ENCODE measurements around the gene GPR83. TPM values are rescaled to one million over a fixed set of nuclear protein-coding genes. Genes with fewer than 3 reads are reported as not detected.

GPR83 gene
- total RNA-seq (2014; rRNA removed; shearing (Covaris generic)): 0.26 and 0.38 TPM in 2 replicates

DNA sequence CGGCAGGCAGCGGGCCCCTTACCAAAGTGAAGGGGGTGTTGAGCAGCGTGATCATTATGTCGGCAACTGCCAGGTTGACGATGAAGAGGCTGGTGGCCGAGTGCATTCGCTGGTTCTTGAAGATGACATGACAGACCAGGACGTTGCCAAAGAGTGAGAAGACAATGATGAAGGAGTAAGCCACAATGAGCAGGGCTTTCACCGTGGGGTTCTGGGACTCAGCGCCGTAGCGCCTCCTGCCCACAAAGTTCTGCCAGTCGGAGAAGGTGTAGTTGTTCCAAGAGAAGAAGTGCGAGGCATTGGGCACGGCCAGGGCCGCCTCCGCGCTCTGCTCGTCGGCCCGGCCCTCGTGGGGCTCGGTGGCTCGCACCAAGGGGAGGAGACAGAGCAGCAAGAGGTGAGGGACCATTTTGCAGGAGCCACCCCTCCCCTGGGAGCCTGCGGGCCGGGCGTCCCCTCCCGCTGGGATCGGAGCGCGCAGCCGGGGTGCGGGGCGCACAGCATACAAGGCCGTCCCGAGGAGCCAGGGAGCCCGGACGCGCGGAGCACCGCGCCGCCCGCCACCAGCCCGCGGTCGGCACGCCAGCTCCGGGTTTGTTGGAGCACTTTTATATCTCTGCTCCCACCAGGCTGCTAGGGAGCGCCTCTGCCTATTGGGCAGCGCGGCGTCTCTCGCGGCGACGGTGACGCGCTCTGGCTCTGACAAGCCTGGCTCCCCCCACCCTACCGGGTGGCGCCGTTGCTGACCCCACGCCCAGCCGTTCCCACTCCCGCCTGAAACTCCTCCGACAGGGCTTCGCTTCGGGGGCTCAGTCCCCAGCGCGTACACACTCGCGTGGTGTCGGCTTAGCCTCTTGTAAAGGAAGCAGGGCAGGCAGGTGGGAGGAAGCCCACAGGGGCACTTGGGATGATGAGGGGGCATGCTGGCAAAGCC is at the start of gene GPR83:
GPR83 (minus strand) TSS at position 581 of the 934 bp plus-strand sequence; CDS start at position 409, 172 bp downstream.
- Histone ChIP-seq H3K4me3 (ENCODE audit: insufficient read depth, low read depth, low read length) (peak within 1 kb of the TSS; percentile 56), H3K27me3 (ENCODE audit: control insufficient read depth, insufficient read depth, low read length) (peaks cover 34% of the 10 kb centered on the region), H3K36me3 (replicated peaks; ENCODE audit: control insufficient read depth, insufficient read depth, low read length) (no peaks in the 10 kb centered on the region)
- peak; percentile 85 for DNase-seq

DNA sequence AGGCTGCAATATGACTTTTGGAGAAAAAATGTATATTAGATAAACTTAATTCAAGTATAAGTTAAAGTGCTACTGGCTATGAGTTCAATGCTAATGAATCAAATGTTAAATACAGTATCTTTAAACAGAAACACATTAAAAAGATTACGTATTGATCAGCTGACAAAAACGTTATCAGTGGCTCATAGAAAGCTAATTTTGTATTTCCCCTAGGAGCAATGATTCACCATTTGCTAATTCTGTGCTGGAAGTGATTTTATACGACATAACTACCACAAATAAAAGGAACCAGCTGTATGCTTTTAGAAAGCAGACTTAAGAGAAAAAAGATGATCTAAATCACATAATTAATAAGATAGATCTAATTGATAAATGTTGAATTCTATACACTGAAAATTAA is 48.8 kb upstream of the GPR83 start:
- no peak for DNase-seq
- H3K36me3 ChIP-seq (replicated peaks; ENCODE audit: control insufficient read depth, insufficient read depth, low read length): peaks cover 3% of the 10 kb centered on the region; the same call in 1 of the 2 replicates
- H3K27me3 ChIP-seq (ENCODE audit: control insufficient read depth, insufficient read depth, low read length): no peaks in the 10 kb centered on the region
- no peak overlapping the region for H3K4me3 ChIP-seq (ENCODE audit: insufficient read depth, low read depth, low read length)

DNA sequence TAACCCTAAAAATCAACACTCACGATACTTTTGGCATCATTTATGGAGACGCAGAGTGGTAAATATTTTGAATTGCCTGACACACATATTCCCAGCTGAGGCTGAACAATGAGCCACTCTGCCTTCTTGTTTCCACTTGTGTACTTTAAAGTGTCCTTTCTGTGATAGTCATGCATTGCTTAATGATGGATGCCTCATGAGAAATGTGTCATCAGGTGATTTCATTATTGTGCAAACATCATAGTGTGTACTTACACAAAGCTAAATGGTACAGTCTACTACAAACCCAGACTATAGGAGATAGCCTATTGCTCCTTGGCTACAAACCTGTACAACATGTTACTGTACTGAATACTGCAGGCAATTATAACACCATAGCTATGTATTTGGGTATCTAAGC is 48.2 kb upstream of the GPR83 start:
- DNase-seq: no peak
- no peaks in the 10 kb centered on the region for H3K27me3 ChIP-seq (ENCODE audit: control insufficient read depth, insufficient read depth, low read length)
- peaks cover 5% of the 10 kb centered on the region; the same call in 1 of the 2 replicates for H3K36me3 ChIP-seq (replicated peaks; ENCODE audit: control insufficient read depth, insufficient read depth, low read length)
- no peak overlapping the region for H3K4me3 ChIP-seq (ENCODE audit: insufficient read depth, low read depth, low read length)

DNA sequence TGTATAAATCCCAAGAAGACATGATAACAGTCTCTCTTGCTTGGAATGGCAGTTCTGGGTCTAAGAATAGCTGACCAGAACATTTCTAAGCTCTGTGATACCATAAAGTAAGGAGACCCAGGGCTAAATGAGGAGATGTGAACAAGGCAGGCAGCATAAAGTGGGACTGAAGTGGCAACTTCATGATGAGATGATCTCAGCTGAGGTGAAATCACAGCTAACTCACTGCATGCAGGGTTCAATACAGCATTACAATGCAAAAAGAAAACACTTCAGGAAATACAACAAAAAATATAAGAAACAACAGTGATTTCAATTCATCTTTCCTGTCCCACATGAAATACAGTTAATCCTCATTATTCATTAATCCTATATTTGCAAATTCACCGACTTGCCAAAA is 47.8 kb upstream of the GPR83 start:
- Histone ChIP-seq H3K36me3 (replicated peaks; ENCODE audit: control insufficient read depth, insufficient read depth, low read length) (peaks cover 5% of the 10 kb centered on the region; the same call in 1 of the 2 replicates), H3K4me3 (ENCODE audit: insufficient read depth, low read depth, low read length) (no peak overlapping the region), H3K27me3 (ENCODE audit: control insufficient read depth, insufficient read depth, low read length) (no peaks in the 10 kb centered on the region)
- DNase-seq: no peak

DNA sequence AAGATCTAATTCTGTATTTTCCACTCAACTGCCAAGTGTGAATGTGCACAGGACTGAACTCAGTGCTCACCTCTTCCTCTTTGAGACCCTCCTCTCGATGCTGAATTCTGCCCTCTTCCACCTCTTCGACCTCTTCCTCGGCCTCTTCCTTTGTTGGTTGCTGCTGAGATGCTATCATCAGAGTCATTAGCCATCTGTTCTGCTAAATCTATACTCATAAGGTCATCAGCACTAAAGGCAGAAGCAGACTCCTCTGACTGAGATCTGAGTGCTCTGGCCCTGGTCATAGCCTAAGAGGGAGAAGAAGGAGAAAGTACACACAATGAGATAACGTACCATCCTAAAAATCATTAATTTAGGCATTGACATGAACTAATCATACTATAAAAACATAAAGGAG is 45.9 kb upstream of the GPR83 start:
- no peak for DNase-seq
- H3K4me3 ChIP-seq (ENCODE audit: insufficient read depth, low read depth, low read length): no peak overlapping the region
- no peaks in the 10 kb centered on the region for H3K27me3 ChIP-seq (ENCODE audit: control insufficient read depth, insufficient read depth, low read length)
- H3K36me3 ChIP-seq (replicated peaks; ENCODE audit: control insufficient read depth, insufficient read depth, low read length): peaks cover 5% of the 10 kb centered on the region; the same call in 1 of the 2 replicates

DNA sequence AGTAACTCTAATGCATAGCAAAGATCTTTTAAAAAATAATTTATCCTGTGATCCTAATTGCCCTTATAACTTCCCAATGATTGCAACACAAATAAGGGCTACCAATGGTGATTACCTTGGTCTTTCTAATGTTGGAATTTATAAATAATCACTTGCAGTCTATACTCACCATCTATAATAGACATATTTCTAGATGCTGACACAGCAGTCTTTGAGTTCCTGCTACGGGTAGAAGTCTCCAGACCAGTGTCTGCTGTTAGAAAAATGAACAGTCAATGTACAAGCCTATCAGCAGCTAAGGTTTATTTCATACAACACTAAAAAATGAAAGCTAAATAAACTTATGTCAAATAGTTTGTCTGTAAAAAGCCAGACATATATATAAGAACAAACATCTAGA is 44.4 kb upstream of the GPR83 start:
- Histone ChIP-seq H3K4me3 (ENCODE audit: insufficient read depth, low read depth, low read length) (no peak overlapping the region), H3K27me3 (ENCODE audit: control insufficient read depth, insufficient read depth, low read length) (no peaks in the 10 kb centered on the region)
- no peak for DNase-seq

DNA sequence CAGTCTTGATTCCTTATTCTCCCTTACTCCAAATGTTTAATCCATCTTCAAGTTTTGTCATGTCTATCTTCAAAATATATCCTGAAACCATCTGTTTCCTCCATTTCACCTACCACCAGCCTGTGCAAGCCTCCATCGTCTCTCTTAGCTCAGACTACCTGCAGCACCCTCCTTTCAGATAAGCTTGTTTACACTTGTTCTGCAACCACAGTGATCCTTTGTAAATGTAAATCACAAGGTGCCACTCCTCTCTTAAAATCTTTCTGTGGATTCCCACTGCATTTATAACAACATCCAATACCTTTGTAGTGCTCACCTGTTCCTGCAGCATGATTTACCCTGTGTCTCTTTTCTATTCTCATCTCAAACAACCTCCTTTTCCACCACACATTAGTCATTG is 31.8 kb upstream of the GPR83 start:
- DNase-seq: no peak
- Histone ChIP-seq H3K4me3 (ENCODE audit: insufficient read depth, low read depth, low read length) (no peak overlapping the region), H3K27me3 (ENCODE audit: control insufficient read depth, insufficient read depth, low read length) (no peaks in the 10 kb centered on the region), H3K36me3 (replicated peaks; ENCODE audit: control insufficient read depth, insufficient read depth, low read length) (peaks cover 2% of the 10 kb centered on the region)

More for the DNA sequence above, 44.4 kb upstream of the GPR83 start:
- H3K36me3 ChIP-seq (replicated peaks; ENCODE audit: control insufficient read depth, insufficient read depth, low read length): peaks cover 5% of the 10 kb centered on the region; the same call in 1 of the 2 replicates

DNA sequence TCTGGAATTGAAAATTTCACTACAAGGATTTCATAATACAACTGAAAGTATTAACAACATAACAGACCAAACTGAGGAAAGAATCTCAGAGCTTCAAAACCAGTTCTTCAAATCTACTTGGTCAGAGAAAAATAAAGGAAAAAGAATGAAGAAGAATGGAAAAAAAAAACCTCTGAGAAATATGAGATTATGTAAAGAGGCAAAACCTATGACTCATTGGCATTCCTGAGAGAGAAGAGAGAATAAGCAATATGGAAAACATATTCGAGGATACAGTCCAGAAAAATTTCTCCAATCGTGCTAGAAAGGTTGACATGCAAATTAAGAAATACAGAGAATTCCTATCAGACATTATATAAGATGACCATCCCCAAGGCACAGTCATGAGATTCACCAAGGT is 23.4 kb upstream of the GPR83 start:
- Histone ChIP-seq H3K36me3 (replicated peaks; ENCODE audit: control insufficient read depth, insufficient read depth, low read length) (peaks cover 2% of the 10 kb centered on the region), H3K4me3 (ENCODE audit: insufficient read depth, low read depth, low read length) (no peak overlapping the region), H3K27me3 (ENCODE audit: control insufficient read depth, insufficient read depth, low read length) (no peaks in the 10 kb centered on the region)
- no peak for DNase-seq

DNA sequence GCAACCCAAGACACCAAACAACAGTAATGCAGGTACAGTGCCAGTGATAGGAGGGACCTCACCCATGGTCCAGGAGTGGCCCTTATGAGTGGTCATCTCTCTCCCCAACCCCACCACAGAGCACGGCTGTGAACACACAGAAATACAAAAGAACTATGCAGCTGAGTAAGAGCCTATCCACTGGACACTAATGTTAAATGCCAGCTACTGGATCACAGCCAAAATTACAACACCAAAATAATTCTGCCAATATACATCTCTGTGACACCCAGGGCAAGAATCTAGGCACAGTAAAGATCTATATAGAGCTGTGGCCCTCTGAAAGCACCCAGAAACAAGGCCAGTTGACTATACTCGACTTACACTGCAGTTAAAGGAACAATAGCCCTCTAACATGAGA is 22.8 kb upstream of the GPR83 start:
- Histone ChIP-seq H3K36me3 (replicated peaks; ENCODE audit: control insufficient read depth, insufficient read depth, low read length) (no peaks in the 10 kb centered on the region; the same call in 1 of the 2 replicates), H3K27me3 (ENCODE audit: control insufficient read depth, insufficient read depth, low read length) (no peaks in the 10 kb centered on the region), H3K4me3 (ENCODE audit: insufficient read depth, low read depth, low read length) (no peak overlapping the region)
- no peak for DNase-seq

DNA sequence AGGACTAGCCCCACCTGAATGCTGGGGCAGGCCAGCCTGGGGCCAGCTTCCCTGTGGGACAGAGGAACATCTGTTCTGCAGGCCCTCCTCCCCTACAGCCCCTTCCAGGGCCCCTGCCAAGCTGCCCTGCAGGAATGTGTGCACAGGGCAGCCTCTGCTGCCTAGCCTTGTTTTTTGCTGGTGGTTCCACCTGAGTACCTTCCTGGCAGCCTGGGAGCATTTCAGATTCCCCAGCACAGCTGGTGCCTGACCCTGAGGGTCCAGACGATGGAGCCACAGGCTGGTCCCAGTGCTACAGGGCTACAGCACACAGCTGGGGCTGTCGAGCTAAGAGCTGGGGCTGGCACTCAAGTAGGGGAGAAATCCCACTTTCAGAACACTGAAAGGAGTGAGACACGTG is 22.3 kb upstream of the GPR83 start:
- H3K27me3 ChIP-seq (ENCODE audit: control insufficient read depth, insufficient read depth, low read length): no peaks in the 10 kb centered on the region
- no peaks in the 10 kb centered on the region; the same call in 1 of the 2 replicates for H3K36me3 ChIP-seq (replicated peaks; ENCODE audit: control insufficient read depth, insufficient read depth, low read length)
- no peak for DNase-seq
- no peak overlapping the region for H3K4me3 ChIP-seq (ENCODE audit: insufficient read depth, low read depth, low read length)

DNA sequence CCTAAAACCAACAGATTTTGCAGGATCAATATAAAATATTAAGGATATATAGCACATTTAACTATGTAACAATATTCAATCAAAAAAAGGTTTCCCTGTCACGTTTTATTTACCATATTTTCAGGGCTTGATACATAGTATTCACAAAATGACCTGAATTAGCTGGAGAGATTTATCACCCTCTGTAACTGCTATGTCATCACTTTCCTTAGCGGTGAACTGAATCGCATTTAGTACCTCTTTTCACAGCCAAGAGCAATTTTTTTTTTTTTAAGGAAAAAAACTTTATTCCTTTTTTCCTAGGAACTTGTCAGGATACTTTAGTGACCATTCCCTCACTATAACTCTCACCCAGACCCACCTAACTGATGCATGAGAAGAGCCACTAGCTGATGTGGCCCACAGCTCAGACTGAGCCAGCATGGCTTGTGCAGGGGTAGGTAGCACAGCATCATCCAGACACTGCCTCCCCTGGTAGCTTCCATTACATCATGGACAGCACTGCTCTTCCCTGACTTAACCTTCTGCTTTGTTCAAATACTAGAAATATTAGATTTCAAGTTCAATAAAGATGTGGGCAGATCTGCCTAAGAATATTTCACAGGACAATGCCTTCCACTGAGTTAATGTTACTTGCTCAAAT is 17.0 kb upstream of the GPR83 start:
- Histone ChIP-seq H3K27me3 (ENCODE audit: control insufficient read depth, insufficient read depth, low read length) (no peaks in the 10 kb centered on the region), H3K36me3 (replicated peaks; ENCODE audit: control insufficient read depth, insufficient read depth, low read length) (no peaks in the 10 kb centered on the region; the same call in 1 of the 2 replicates), H3K4me3 (ENCODE audit: insufficient read depth, low read depth, low read length) (no peak overlapping the region)
- no peak for DNase-seq

DNA sequence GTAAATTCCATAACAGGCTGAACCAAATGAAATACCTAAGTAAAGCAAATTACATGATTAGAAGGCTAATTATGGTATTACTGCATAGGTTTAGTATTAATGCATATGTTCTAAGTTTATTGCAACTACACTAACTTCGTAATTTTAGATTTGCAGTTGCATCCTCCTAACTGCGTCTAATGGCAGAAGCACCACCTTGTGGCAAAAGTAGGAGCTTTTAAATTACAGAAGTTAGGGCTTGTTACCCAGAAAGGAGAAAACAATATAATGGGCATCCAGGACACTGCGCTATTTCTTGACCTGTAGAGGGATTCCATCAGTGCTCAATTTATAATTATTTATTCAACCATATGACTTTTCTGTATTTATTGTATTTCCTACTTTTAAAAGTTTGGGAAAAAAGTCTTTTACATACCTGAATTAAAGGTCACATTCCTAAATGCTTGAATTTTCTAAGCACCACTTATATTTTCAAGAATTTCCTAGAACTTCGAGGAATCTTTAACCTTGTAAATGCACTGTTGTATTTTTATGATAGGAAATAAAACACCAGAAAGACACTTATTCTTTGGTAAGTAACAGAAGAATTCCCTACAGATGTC is 16.3 kb upstream of the GPR83 start:
- H3K36me3 ChIP-seq (replicated peaks; ENCODE audit: control insufficient read depth, insufficient read depth, low read length): no peaks in the 10 kb centered on the region; the same call in 1 of the 2 replicates
- H3K27me3 ChIP-seq (ENCODE audit: control insufficient read depth, insufficient read depth, low read length): no peaks in the 10 kb centered on the region
- no peak overlapping the region for H3K4me3 ChIP-seq (ENCODE audit: insufficient read depth, low read depth, low read length)
- DNase-seq: no peak

DNA sequence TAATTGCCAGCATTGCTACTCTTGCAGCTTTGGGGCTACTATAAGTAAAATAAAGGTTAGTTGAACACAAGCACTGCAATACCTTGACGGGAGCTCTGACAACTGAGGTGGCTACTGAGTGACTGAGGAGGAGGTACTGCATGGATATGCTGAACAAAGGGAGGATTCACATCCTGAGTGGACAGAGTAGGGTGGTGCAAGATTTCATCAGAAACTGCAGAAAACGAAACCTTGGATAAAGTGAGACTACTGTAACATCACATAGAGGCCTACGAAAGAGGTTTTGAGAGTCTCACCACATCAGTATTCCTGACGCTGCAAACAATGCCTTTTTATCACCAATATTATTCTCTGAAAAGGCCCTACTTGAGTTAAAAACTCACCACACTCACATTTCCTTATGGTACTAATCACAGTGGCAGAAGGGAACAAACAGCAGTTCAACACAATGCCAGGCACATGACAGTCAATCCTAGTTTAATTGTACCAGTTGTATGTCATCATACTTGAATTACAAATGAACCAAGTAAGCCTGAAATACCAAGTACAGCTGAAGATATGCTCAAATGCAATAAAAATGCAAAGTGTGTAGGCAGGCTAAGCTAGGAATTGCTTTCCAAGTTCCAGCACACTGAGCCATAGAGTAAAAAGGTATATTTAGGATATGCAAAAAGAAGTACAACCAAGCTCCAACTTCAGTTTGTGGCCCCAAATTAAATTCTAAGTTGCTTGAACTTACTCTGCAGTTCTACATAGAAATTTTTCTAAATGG is 4.0 kb upstream of the GPR83 start:
- peaks cover 21% of the 10 kb centered on the region for H3K27me3 ChIP-seq (ENCODE audit: control insufficient read depth, insufficient read depth, low read length)
- no peaks in the 10 kb centered on the region for H3K36me3 ChIP-seq (replicated peaks; ENCODE audit: control insufficient read depth, insufficient read depth, low read length)
- DNase-seq: no peak
- H3K4me3 ChIP-seq (ENCODE audit: insufficient read depth, low read depth, low read length): no peak overlapping the region

DNA sequence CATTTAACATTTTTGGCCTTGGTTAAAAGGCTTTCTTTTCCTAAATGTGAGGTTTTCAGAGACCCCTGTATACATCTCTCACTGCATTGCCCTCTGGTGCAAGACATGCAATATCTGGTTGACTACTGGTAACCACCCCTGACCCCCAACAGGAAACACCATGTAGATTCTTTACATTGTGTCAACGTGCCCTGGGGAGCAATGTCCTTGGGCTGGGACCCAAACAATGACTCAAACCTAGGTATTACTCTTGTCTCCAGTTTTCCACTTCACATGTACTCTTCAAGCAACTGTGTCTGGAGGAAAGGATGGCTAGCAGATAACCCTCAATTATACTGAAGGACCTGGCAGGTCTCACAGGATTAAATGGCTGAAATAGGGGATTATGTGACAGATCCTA is 1.1 kb upstream of the GPR83 start:
- no peak for DNase-seq
- Histone ChIP-seq H3K27me3 (ENCODE audit: control insufficient read depth, insufficient read depth, low read length) (peaks cover 34% of the 10 kb centered on the region), H3K36me3 (replicated peaks; ENCODE audit: control insufficient read depth, insufficient read depth, low read length) (no peaks in the 10 kb centered on the region), H3K4me3 (ENCODE audit: insufficient read depth, low read depth, low read length) (no peak overlapping the region)

Data from H7 (cell line).